Measurements from ENCODE around the gene CEACAM16.

The CEACAM16 gene

DNA sequence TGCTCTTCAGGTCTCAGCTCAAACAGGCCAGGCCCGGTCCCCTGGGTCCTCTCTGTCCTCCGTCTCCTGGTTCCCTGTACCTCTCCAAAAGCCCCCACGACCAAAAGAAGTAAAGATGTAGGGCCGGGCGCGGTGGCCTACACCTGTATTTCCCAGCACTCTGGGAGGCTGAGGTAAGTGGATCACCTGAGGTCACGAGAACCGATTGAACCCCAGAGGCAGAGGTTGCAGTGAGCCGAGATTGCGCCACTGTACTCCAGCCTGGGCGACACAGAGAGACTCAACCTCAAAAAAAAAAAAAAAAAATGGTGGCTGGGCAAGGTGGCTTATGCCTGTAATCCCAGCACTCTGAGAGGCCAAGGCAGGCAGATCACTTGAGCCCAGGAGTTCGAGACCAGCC is 27.5 kb downstream of the CEACAM16 start:
- DNase-seq, result no peak

- DNase-seq, result no peak
These were observed 29.2 kb downstream of the CEACAM16 start for GRCh38 chr19:44728178-44728577.

GRCh38 chr19:44729516-44730033 is 30.6 kb downstream of the CEACAM16 start:
- DNase-seq, result no peak

DNA sequence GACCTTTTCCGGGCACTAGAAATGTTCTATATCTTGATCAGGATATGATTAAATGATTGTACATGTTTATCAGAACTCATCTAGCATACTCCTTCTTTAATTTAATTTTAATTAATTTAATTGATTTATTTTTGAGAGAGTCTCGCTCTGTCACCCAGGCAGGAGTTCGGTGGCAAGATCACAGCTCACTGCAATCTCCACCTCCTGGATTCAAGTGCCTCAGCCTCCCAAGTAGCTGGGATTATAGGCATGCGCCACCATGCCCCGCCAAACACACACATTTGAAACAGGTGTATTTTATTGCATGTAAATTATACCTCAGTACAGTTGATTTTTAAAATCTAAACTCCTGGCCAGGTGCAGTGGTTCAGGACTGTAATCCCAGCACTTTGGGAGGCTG is 32.1 kb downstream of the CEACAM16 start:
- DNase-seq, result no peak

DNA sequence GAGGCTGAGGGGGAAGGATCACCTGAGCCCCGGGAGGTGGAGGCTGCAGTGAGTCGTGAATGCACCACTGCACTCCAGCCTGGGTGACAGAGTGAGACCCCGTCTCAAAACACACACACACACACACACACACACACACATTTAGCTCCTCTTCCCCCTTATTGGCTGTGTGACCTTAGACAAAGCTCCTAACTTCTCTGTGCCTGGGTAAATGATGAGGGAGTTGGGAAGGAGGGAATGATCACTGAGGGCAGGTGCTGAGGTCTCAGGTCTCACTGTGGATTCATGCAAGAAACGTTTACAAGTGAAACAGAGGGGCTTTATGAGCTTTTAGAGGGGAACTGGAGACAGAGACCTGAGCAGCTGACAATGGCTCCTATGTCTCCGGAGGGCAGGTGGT is 32.7 kb downstream of the CEACAM16 start:
- DNase-seq, result no peak

DNA sequence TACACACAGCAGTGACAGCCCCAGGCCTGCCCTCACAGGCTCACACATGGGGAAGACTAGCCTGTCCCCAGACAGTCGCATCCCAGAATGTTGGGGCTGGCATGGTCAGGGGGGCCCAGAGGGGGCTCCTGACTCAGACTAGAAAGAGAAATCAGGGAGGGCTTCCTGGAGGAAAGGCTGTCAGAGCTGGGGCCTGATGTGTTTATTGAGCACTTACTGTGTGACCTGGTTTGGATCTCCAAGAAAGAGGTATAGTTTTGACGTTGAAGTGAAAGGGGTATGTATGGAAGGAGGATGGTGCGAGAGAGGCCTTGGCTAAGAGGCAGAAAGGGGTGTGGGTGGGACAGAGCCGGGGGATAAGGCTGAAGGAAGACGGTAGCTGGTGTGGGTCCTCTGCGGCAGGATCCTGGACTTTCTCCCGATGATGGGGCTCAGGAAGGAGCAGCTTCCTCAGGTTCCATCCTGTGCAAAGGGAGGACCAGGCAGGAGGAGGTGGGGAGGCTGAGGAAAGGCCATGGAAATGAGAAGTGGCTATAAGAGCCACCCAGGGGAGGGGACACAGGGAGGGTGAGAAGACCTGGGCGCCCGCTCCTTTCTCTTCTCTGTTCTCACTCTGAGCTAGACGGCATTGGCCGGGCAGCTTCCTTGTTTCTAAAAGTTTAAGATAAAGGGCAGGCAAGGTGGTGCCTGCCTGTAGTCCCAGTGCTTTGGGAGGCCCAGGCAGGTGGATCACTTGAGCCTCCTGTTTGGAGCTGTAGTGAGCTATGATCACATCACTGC is 33.5 kb downstream of the CEACAM16 start:
- DNase-seq, result no peak

DNA sequence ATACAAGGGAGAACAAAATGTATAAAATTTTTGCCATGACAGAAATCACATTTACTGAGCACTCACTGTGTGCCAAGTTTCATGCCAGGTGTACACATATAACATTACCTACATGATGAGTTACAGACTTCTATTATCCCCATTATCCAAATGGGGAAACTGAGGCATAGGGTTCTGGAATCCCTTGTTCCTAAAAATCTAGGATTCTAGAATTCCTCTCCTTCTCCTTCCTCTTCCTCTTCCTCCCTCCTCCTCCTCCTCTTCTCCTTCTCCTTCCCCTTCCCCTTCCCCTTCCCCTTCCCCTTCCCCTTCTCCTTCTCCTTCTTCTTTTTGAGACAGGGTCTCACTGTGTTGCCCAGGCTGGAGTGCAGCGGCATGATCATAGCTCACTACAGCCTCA is 35.4 kb downstream of the CEACAM16 start:
- DNase-seq, result no peak

DNA sequence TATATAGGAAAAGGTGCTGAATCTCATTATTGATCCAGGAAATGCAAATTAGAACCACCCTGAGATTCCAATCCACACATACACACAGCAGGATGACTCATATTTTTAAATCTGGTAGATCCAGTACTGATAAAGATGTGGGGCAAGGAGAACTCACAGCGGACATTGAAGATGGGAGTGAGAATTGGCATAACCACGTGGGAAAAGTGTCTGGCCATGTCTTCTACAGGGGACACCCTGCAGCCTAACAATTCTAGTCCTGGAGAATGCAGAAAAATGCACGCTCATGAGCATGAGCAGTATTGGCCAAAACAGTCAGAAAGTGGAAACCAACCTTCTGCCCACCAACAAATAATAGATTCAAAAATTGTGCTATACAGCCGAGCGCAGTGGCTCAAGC is 36.1 kb downstream of the CEACAM16 start:
- DNase-seq, result no peak

GRCh38 chr19:44737238-44738071 is 38.5 kb downstream of the CEACAM16 start:
- no peak for DNase-seq

GRCh38 chr19:44738136-44738535 is 39.2 kb downstream of the CEACAM16 start:
- DNase-seq, result no peak

GRCh38 chr19:44738603-44739558 is 39.9 kb downstream of the CEACAM16 start:
- no peak for DNase-seq

- DNase-seq, result no peak
These were observed 41.4 kb downstream of the CEACAM16 start for GRCh38 chr19:44740351-44740824.

- DNase-seq, result no peak
These were observed 42.3 kb downstream of the CEACAM16 start for GRCh38 chr19:44741258-44741731.

DNA sequence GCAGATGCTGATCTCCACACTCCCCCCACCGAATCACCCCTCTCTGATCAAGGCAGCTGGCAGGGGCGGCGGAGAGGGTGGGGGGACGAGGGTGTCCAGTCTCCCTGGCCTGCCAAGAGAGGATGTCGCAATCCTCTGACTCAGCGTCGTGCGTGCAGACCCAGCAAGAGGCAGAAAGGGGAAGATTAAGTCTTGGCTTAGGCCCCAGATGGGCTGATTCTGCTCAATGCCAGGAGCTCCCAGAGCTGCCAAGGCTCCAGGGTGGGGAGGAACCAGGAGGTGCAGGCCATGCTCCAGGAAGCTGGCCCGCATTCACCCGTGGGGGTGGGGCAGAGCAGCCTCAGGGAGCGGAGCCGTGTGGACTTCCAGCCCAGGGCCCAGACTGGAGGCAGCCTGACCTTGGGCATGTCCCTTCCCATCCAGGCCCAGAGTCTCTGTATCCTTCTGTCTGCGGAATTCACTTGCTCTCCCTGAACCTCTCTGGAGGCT is 42.9 kb downstream of the CEACAM16 start:
- no peak for DNase-seq

- no peak for DNase-seq
These were observed 43.5 kb downstream of the CEACAM16 start for GRCh38 chr19:44742330-44743061.

DNA sequence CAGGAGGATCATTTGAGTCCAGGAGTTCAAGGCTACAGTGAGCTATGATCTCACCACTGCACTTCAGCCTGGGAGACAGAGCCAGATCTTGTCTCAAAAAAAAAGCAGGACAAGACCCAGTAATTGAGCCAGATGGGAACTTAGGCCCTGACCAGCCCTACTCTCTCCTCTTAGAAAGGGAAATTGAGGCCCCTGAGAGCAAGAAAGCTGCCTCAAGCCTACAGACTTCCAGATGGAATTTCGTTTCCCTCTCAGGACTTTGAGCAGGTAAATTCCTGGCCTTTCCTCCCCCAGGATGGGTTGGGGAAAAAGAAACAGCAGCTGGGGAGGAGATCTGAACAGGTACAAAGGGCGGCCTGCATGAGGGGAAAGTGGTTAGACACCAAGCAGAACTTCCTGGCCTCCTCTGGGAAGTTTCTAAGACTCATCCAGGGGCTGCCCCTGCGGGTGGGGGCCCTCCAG is 46.0 kb downstream of the CEACAM16 start:
- no peak for DNase-seq

DNA sequence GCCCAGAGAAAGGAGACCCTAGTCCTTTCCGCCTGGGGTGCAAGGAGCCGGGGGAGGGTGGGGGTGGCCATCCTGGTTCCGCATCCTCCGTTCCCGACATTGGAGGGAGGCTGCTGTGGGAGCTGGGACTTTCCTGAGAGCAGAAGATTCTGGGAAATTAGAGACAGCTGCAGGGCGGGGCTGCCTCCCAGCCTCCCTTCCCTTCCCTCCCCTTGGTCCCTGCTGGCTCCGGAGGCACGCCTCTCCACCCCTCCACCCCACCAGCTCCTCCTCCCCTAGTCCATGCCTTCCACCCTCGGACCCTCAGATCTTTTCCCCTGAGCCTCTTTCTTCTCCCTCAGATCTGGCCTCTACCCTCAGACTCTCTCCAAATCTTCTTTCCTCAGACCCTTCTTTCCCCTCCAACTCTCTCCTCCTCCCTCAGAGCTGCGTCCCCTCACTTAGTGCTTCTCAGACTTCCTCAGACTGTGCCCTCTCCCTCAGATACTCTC is 46.4 kb downstream of the CEACAM16 start:
- no peak for DNase-seq

GRCh38 chr19:44745887-44746600 is 47.1 kb downstream of the CEACAM16 start:
- no peak for DNase-seq

DNA sequence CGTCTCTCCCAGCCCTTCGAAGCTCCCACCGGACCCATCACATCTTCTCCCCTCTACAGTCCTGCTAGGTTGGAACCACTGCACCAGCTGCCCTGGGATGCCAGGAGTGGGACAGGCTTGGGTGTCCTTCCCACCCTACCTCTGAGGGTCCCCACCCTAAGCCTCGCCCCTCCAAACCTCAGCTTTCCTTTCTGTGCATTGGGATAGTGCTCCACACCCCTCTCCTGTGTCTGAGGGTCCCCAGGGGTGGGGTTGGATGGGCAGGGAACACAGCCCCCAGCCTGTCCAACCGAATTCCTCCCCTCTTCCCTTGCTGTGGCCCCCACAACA is 47.6 kb downstream of the CEACAM16 start:
- no peak for DNase-seq

- peak; percentile 90 for DNase-seq
These were observed 48.2 kb downstream of the CEACAM16 start for GRCh38 chr19:44746946-44747738.

All from activated CD4-positive, alpha-beta T cell treated with anti-CD3 and anti-CD28 coated beads, Interleukin-2, amount 50 U/mL, for 1 hour (primary cell).